ENCODE data around the gene ADAMTSL2.

The ADAMTSL2 gene

DNA sequence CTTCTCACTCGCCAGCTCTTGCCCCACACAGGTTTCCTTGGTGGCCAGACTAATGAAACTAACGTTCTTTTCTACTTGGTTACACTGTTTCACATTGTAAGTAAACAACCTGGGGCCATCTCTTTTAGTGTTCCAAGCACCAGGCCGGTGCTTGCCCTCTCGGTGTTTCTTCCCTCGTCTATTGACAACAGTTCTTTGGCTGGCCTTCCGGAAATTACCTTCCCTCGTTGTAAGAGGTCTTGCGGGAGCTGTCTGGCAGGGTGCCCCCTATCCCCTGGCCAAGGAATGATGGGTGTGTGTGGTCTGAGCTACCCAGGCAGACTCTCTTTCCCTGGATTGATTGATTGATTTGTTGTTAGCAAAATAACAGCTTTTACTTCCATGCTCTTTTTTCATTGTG is 8.8 kb upstream of the ADAMTSL2 start:
- peaks cover 4 to 32% (median 27%) of the 10 kb centered on the region in 5 donors for H3K4me1 ChIP-seq (ENCODE audit: control insufficient read depth in 5 of 5, insufficient read depth in 5 of 5, low read length in 5 of 5)
- H3K9ac ChIP-seq (ENCODE audit: low read length in 5 of 5): peak overlapping the region in 1 of 5 donors; percentile 9
- no peaks in the 10 kb centered on the region for H3K9me3 ChIP-seq (ENCODE audit: control insufficient read depth in 5 of 5, low read length in 5 of 5)
- peaks cover 10 to 36% (median 18%) of the 10 kb centered on the region in 5 donors for H3K27me3 ChIP-seq (ENCODE audit: control insufficient read depth in 5 of 5, insufficient read depth in 4 of 5, low read length in 5 of 5)
- no peak overlapping the region for H3K4me3 ChIP-seq (ENCODE audit: low read depth in 1 of 5, low read length in 5 of 5)
- no peaks in the 10 kb centered on the region for H3K36me3 ChIP-seq (ENCODE audit: control insufficient read depth in 5 of 5, insufficient read depth in 5 of 5, low read length in 5 of 5)
- H3K27ac ChIP-seq (ENCODE audit: low read depth, low read length): no peak overlapping the region

DNA sequence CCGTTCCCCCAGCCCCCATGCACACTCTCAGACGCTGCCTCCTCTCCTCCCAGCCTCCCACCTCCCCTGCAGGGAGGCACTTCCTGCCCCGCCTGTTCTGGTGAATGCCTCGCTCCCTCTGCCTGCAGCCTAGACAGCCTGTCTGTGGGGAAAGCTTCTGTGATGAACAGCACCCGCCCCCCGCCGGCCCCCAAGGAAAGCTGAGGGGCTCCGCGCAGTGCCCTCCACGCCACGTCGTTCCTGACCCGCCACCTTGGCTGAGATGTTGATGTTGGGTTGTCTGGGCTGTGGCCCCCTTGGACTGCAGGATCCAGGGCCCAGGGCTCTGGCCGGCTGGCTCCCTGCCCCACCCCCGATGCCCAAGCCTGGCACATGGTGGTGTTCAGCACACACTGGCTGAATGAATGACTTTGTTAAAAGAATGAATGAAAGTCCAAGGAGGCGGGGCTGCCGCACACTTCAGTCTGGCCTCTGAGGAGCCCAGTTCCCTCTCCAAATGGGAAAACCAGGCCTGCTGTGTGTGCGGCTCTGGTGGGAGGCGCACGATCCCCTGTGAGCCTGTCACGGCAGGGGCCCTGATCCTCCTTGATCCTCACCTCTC is 7.7 kb upstream of the ADAMTSL2 start:
- Histone ChIP-seq H3K36me3 (ENCODE audit: control insufficient read depth in 5 of 5, insufficient read depth in 5 of 5, low read length in 5 of 5) (no peaks in the 10 kb centered on the region), H3K27ac (ENCODE audit: low read depth, low read length) (no peak overlapping the region), H3K27me3 (ENCODE audit: control insufficient read depth in 5 of 5, insufficient read depth in 4 of 5, low read length in 5 of 5) (peaks cover 14 to 42% (median 28%) of the 10 kb centered on the region in 5 donors), H3K9me3 (ENCODE audit: control insufficient read depth in 5 of 5, low read length in 5 of 5) (no peaks in the 10 kb centered on the region), H3K4me1 (ENCODE audit: control insufficient read depth in 5 of 5, insufficient read depth in 5 of 5, low read length in 5 of 5) (peaks cover 4 to 32% (median 27%) of the 10 kb centered on the region in 5 donors), H3K4me3 (ENCODE audit: low read depth in 1 of 5, low read length in 5 of 5) (no peak overlapping the region), H3K9ac (ENCODE audit: low read length in 5 of 5) (no peak overlapping the region)

DNA sequence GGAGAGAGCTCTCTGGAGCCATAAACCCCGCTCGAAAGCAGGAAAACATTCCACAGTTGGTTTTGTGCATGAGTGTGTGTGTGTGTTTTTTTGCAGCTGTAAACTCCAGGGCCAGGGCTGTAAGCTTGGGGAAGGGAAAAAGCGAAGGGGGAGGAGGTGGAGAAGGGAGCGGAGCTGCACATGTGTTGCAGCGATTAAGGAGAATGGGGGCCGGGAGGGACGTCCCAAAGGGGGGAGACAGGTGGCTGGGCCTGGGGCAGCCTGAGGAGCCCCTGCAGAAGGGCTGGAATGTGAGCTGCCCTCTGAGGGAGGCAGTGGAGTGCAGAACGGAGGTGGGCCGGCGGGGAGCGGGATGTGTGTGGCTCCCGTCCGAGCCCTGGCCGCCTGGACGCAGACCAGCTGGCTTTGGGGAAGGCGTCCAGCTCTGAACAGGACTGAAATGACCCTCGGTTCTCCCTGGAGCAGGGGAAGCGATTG is 7.0 kb upstream of the ADAMTSL2 start:
- peak overlapping the region in 1 of 5 donors; percentile 23 for H3K4me3 ChIP-seq (ENCODE audit: low read depth in 1 of 5, low read length in 5 of 5)
- H3K9me3 ChIP-seq (ENCODE audit: control insufficient read depth in 5 of 5, low read length in 5 of 5): no peaks in the 10 kb centered on the region
- peaks cover 4 to 32% (median 27%) of the 10 kb centered on the region in 5 donors for H3K4me1 ChIP-seq (ENCODE audit: control insufficient read depth in 5 of 5, insufficient read depth in 5 of 5, low read length in 5 of 5)
- H3K27ac ChIP-seq (ENCODE audit: low read depth, low read length): no peak overlapping the region
- peak overlapping the region in 1 of 5 donors; percentile 45 for H3K9ac ChIP-seq (ENCODE audit: low read length in 5 of 5)
- no peaks in the 10 kb centered on the region for H3K36me3 ChIP-seq (ENCODE audit: control insufficient read depth in 5 of 5, insufficient read depth in 5 of 5, low read length in 5 of 5)
- H3K27me3 ChIP-seq (ENCODE audit: control insufficient read depth in 5 of 5, insufficient read depth in 4 of 5, low read length in 5 of 5): peaks cover 14 to 43% (median 28%) of the 10 kb centered on the region in 5 donors

DNA sequence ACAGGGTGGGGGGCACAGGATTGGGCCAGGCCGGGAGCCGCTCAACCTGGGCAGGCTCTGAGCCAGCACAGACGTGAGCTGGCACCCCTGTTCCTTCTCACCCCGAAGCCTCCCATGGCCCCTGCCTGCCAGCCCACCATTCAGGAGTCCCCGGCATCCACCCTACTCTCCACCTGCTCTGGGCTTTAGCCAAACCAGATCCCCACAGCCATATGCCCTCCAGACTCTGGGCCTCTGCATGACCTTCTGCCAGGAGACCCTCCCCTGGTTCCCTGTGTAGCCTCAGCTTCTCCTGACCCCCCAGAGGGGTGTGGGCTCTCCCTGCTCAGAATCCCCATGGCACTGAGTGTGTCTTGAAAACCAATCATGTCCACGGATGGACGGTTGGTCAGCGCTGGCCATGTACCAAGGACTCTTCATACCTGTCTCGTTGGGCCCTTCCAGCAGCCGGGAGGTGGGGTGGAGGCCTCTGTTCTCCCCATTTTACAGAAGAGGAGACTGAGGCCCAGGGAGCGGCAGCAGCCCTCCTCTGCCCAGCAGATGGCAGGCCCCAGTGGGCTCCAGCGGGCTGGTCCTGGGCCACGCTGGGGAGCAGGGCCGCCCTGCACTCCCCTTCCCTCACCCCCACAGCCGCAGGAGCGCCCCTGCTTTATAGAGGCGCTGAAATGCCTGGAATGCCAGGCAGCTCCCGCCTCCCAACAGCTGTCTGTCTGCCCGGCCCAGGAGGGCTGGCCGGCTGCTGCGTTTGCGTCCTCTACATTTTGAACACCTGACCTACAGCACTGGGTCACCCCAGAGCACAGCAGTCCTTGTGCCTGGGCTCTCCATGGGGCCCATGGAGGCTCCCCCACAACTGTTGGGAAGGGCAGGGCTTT is 6.3 kb upstream of the ADAMTSL2 start:
- no peaks in the 10 kb centered on the region for H3K9me3 ChIP-seq (ENCODE audit: control insufficient read depth in 5 of 5, low read length in 5 of 5)
- peaks cover 14 to 43% (median 28%) of the 10 kb centered on the region in 5 donors for H3K27me3 ChIP-seq (ENCODE audit: control insufficient read depth in 5 of 5, insufficient read depth in 4 of 5, low read length in 5 of 5)
- peak overlapping the region in 1 of 5 donors; percentile 45 for H3K9ac ChIP-seq (ENCODE audit: low read length in 5 of 5)
- H3K36me3 ChIP-seq (ENCODE audit: control insufficient read depth in 5 of 5, insufficient read depth in 5 of 5, low read length in 5 of 5): no peaks in the 10 kb centered on the region
- H3K4me3 ChIP-seq (ENCODE audit: low read depth in 1 of 5, low read length in 5 of 5): no peak overlapping the region
- H3K4me1 ChIP-seq (ENCODE audit: control insufficient read depth in 5 of 5, insufficient read depth in 5 of 5, low read length in 5 of 5): peaks cover 4 to 34% (median 27%) of the 10 kb centered on the region in 5 donors
- no peak overlapping the region for H3K27ac ChIP-seq (ENCODE audit: low read depth, low read length)

DNA sequence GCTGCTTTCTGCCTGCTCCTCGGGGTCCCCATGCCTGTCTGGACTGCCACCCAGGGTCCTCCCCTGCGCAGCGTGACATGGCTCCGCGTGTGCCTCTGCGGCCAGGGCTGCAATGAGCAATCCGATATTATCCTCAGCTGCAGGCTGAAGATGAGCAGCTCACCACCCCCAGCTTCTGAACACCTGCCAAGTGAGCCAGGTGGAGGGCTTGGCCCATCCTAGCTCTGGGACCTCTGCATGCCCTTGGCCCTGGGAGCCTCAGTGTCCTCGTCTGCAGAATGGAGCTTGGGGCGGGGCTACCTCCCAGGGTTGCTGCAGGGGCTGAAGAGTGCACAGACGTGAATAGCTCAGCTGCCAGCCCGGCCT is 5.6 kb upstream of the ADAMTSL2 start:
- Histone ChIP-seq H3K4me1 (ENCODE audit: control insufficient read depth in 5 of 5, insufficient read depth in 5 of 5, low read length in 5 of 5) (peaks cover 5 to 38% (median 32%) of the 10 kb centered on the region in 5 donors), H3K9ac (ENCODE audit: low read length in 5 of 5) (no peak overlapping the region)

DNA sequence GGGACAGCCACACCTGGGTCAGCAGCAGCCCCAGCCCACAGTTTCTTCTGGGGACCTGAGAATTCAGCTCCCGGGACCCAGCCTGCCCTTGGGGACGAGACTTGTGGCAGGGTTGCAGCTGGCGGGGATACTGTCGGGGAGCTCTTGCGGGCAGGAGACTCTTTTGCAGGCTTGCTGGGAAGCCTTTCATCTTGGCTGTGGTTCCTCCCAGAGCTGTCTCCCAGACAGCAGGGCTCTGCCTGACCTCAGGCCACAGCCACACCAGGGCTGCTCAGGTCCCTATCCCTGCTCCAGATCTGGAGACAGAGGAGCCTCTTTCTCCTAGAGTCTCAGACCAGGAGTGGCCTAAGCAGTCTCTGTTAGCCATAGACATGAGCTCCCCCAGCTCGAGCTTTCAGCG is 5.0 kb upstream of the ADAMTSL2 start:
- Histone ChIP-seq H3K9ac (ENCODE audit: low read length in 5 of 5) (no peak overlapping the region), H3K36me3 (ENCODE audit: control insufficient read depth in 5 of 5, insufficient read depth in 5 of 5, low read length in 5 of 5) (no peaks in the 10 kb centered on the region), H3K4me1 (ENCODE audit: control insufficient read depth in 5 of 5, insufficient read depth in 5 of 5, low read length in 5 of 5) (peaks cover 5 to 44% (median 38%) of the 10 kb centered on the region in 5 donors), H3K9me3 (ENCODE audit: control insufficient read depth in 5 of 5, low read length in 5 of 5) (no peaks in the 10 kb centered on the region), H3K27ac (ENCODE audit: low read depth, low read length) (no peak overlapping the region), H3K4me3 (ENCODE audit: low read depth in 1 of 5, low read length in 5 of 5) (no peak overlapping the region), H3K27me3 (ENCODE audit: control insufficient read depth in 5 of 5, insufficient read depth in 4 of 5, low read length in 5 of 5) (peaks cover 14 to 44% (median 28%) of the 10 kb centered on the region in 5 donors)

More for the DNA sequence above, 5.6 kb upstream of the ADAMTSL2 start:
- no peak overlapping the region for H3K27ac ChIP-seq (ENCODE audit: low read depth, low read length)
- H3K27me3 ChIP-seq (ENCODE audit: control insufficient read depth in 5 of 5, insufficient read depth in 4 of 5, low read length in 5 of 5): peaks cover 14 to 44% (median 28%) of the 10 kb centered on the region in 5 donors
- H3K9me3 ChIP-seq (ENCODE audit: control insufficient read depth in 5 of 5, low read length in 5 of 5): no peaks in the 10 kb centered on the region
- no peak overlapping the region for H3K4me3 ChIP-seq (ENCODE audit: low read depth in 1 of 5, low read length in 5 of 5)
- no peaks in the 10 kb centered on the region for H3K36me3 ChIP-seq (ENCODE audit: control insufficient read depth in 5 of 5, insufficient read depth in 5 of 5, low read length in 5 of 5)

DNA sequence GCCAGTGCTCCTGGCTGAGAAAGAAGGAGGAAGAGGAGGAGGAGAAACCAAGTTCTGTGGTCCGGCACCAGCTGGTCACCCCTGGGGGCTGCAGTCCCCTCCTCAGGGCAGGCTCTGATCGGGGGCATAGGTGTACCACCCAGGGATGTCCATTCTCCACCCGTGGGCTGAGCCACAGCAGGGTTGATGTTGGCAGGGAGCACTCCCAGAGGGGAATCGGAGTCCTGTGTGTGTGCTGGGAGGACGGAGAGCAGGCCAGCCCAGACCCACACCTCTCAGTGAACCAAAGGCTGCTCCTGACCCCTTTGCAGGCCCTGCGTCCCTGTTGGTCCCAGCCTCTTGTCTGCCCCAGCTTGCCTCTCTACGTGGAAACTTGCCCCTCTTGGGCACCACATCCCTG is 4.6 kb upstream of the ADAMTSL2 start:
- no peak overlapping the region for H3K9ac ChIP-seq (ENCODE audit: low read length in 5 of 5)
- H3K27me3 ChIP-seq (ENCODE audit: control insufficient read depth in 5 of 5, insufficient read depth in 4 of 5, low read length in 5 of 5): peaks cover 14 to 45% (median 28%) of the 10 kb centered on the region in 5 donors
- H3K27ac ChIP-seq (ENCODE audit: low read depth, low read length): no peak overlapping the region
- no peaks in the 10 kb centered on the region for H3K9me3 ChIP-seq (ENCODE audit: control insufficient read depth in 5 of 5, low read length in 5 of 5)
- H3K36me3 ChIP-seq (ENCODE audit: control insufficient read depth in 5 of 5, insufficient read depth in 5 of 5, low read length in 5 of 5): no peaks in the 10 kb centered on the region
- peaks cover 5 to 48% (median 42%) of the 10 kb centered on the region in 5 donors for H3K4me1 ChIP-seq (ENCODE audit: control insufficient read depth in 5 of 5, insufficient read depth in 5 of 5, low read length in 5 of 5)
- H3K4me3 ChIP-seq (ENCODE audit: low read depth in 1 of 5, low read length in 5 of 5): no peak overlapping the region

DNA sequence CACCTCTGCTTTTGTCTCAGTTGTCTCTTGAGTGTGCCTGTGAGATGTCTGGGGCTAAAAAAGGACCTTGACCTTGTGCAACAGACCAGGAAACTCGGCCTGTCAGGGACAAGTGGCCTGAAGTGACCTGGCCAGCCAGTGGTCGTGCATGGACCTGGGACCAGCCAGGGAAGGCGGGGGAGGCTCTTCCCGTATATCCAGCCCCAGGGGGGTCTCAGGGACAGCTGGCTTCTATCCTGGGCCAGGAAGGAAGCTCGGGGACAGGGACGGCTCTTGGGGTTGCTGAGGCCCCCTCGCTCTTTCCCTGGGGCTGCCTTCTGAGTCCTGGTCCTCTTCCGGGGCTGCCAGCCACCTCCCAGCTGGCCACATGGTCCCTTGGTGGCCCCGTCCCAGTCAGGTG is 3.2 kb upstream of the ADAMTSL2 start:
- Histone ChIP-seq H3K36me3 (ENCODE audit: control insufficient read depth in 5 of 5, insufficient read depth in 5 of 5, low read length in 5 of 5) (no peaks in the 10 kb centered on the region), H3K4me3 (ENCODE audit: low read depth in 1 of 5, low read length in 5 of 5) (no peak overlapping the region), H3K9ac (ENCODE audit: low read length in 5 of 5) (no peak overlapping the region), H3K9me3 (ENCODE audit: control insufficient read depth in 5 of 5, low read length in 5 of 5) (no peaks in the 10 kb centered on the region), H3K27ac (ENCODE audit: low read depth, low read length) (no peak overlapping the region), H3K4me1 (ENCODE audit: control insufficient read depth in 5 of 5, insufficient read depth in 5 of 5, low read length in 5 of 5) (peaks cover 5 to 49% (median 48%) of the 10 kb centered on the region in 5 donors), H3K27me3 (ENCODE audit: control insufficient read depth in 5 of 5, insufficient read depth in 4 of 5, low read length in 5 of 5) (peaks cover 14 to 46% (median 28%) of the 10 kb centered on the region in 5 donors)

DNA sequence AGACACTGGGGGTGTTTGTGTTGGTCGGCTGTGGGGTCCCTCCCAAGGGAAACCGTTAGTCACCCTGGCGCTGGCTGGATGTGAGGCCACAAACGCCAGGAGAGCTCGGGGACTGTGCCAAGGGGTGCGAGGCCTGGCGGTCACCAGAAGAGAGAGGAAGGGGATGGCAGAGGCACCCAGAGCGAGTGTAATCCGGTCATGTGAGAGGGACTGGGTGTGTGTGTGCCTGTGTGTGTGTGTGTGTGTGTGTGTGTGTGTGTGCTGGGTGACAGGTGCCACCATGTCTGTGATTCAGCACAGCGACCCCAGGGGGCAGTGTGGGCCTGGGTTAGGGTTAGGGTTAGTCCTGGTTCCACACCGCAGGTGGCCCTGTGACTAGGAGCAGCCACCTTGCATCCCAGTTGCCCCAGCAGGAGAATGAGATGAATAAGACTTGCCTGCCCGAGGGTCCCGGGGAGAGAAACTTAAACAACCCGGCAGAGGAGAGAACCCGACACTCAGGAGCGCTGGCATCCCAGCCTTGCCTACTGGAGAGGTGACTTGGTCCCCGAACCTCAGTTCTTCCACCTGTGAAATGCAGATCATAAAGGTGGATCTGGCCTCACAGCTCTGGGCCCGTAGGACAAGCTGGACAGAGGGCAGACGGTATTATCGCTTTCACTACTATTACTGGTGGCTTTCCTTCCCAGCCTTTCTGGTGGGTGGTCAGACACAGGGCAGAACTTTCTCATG is 1.4 kb upstream of the ADAMTSL2 start:
- no peak overlapping the region for H3K4me3 ChIP-seq (ENCODE audit: low read depth in 1 of 5, low read length in 5 of 5)
- H3K4me1 ChIP-seq (ENCODE audit: control insufficient read depth in 5 of 5, insufficient read depth in 5 of 5, low read length in 5 of 5): peaks cover 3 to 31% (median 30%) of the 10 kb centered on the region in 5 donors
- H3K9me3 ChIP-seq (ENCODE audit: control insufficient read depth in 5 of 5, low read length in 5 of 5): no peaks in the 10 kb centered on the region
- H3K9ac ChIP-seq (ENCODE audit: low read length in 5 of 5): no peak overlapping the region
- H3K27ac ChIP-seq (ENCODE audit: low read depth, low read length): no peak overlapping the region
- peaks cover 14 to 35% (median 25%) of the 10 kb centered on the region in 5 donors for H3K27me3 ChIP-seq (ENCODE audit: control insufficient read depth in 5 of 5, insufficient read depth in 4 of 5, low read length in 5 of 5)
- H3K36me3 ChIP-seq (ENCODE audit: control insufficient read depth in 5 of 5, insufficient read depth in 5 of 5, low read length in 5 of 5): no peaks in the 10 kb centered on the region

All from subcutaneous abdominal adipose tissue (tissue), 5 donors.